PC-9 (cell line): ENCODE measurements around the gene PLA2G12B. TPM values are rescaled to one million over a fixed set of nuclear protein-coding genes. Genes with fewer than 3 reads are reported as not detected.

ENCODE experiments used
- BruUV-seq: library from RNA; stranded (reverse); fragments of 400-500 nt; replicated peaks from 2 replicates; lab custom pipeline; 2021; lab: Mats Ljungman, UMichigan
- CTCF ChIA-PET: fragments of 300-600 bp; sonication (Branson Sonifier 250); formaldehyde crosslinking; loops from one replicate; lab custom pipeline; 2022; ENCODE audit warnings: antibody characterized with exemption; lab: Charles Lee
- POLR2A ChIA-PET: fragments of 300-600 bp; sonication (Branson Sonifier 250); formaldehyde crosslinking; loops from one replicate; lab custom pipeline; 2022; ENCODE audit warnings: antibody characterized with exemption; ENCODE audit not compliant: unreplicated experiment; lab: Charles Lee
- DNase-seq, 2 experiments: peaks; one replicate each; pipeline versions ENCODE4 v3.0.0 to v3.0.0-alpha.2; 2015 to 2022; ENCODE audit warnings: mixed read lengths in 1 of 2
- H2AFZ ChIP-seq: fragments of 200-600 bp; sonication (generic); 2 replicates; pipeline ENCODE4 v1.8.1; 2017; ENCODE audit warnings: antibody characterized with exemption
- H3F3A ChIP-seq: fragments of 200-600 bp; sonication (generic); 2 replicates; pipeline ENCODE4 v1.8.1; 2017; ENCODE audit warnings: antibody characterized with exemption, mild to moderate bottlenecking, low read depth; ENCODE audit not compliant: insufficient read depth
- H3K27ac ChIP-seq: fragments of 200-600 bp; sonication (generic); 2 replicates; pipeline ENCODE4 v1.6.1; 2016; ENCODE audit warnings: mixed run types
- H3K27me3 ChIP-seq: fragments of 200-600 bp; sonication (generic); 2 replicates; pipeline ENCODE4 v1.6.1; 2016; ENCODE audit warnings: low read depth, mixed run types; ENCODE audit not compliant: insufficient read depth
- H3K36me3 ChIP-seq: fragments of 200-600 bp; sonication (generic); 2 replicates; pipeline ENCODE4 v1.6.1; 2016; ENCODE audit warnings: low read depth, mixed run types
- H3K4me1 ChIP-seq: fragments of 200-600 bp; sonication (generic); replicated peaks from 2 replicates; pipeline ENCODE4 v1.6.1; 2016; ENCODE audit warnings: mixed run types; ENCODE audit not compliant: insufficient read depth
- H3K4me2 ChIP-seq: fragments of 200-600 bp; sonication (generic); 2 replicates; pipeline ENCODE4 v1.6.1; 2017; ENCODE audit warnings: mixed run types
- H3K4me3 ChIP-seq: fragments of 200-600 bp; sonication (generic); 2 replicates; pipeline ENCODE4 v1.6.1; 2016; ENCODE audit warnings: mixed run types
- H3K79me2 ChIP-seq: fragments of 200-600 bp; sonication (generic); 2 replicates; pipeline ENCODE4 v1.6.1; 2017; ENCODE audit warnings: low read depth, mixed run types
- H3K9me2 ChIP-seq: fragments of 200-600 bp; sonication (generic); 2 replicates; pipeline ENCODE4 v1.8.1; 2017; ENCODE audit warnings: mild to moderate bottlenecking; ENCODE audit not compliant: insufficient read depth
- H3K9me3 ChIP-seq: fragments of 200-600 bp; sonication (generic); 2 replicates; pipeline ENCODE4 v1.8.1; 2016; ENCODE audit warnings: low read depth; ENCODE audit not compliant: insufficient read depth
- H4K20me1 ChIP-seq: fragments of 200-600 bp; sonication (generic); 2 replicates; pipeline ENCODE4 v1.8.1; 2017; ENCODE audit not compliant: insufficient read depth
- CTCF ChIP-seq: fragments of 200-600 bp; sonication (generic); conservative IDR thresholded peaks from 2 replicates; pipeline ENCODE4 v1.6.1; 2017; ENCODE audit warnings: mixed run types, antibody characterized with exemption, mild to moderate bottlenecking, moderate library complexity
- EZH2 ChIP-seq: fragments of 200-600 bp; sonication (generic); IDR thresholded peaks from 2 replicates; pipeline ENCODE4 v1.8.0; 2017; ENCODE audit warnings: antibody characterized with exemption, low read depth
- intact Hi-C: fragments of 100-400 bp; cut with micrococcal nuclease; formaldehyde crosslinking; loops from one replicate; pipeline ENCODE4 v1.10.0; 2022; ENCODE audit not compliant: unreplicated experiment
- total RNA-seq: library from RNA; stranded (reverse); gene quantifications from 2 replicates; pipeline ENCODE4 v1.2.3, GENCODE V29; 2021

Gene PLA2G12B
- total RNA-seq, 1 experiment from 2014 or later: not detected

- DNase-seq: no peak
- Histone ChIP-seq H3F3A (no peaks in the 10 kb centered on the region), H3K9me3 (no peaks in the 10 kb centered on the region), H3K27me3 (no peaks in the 10 kb centered on the region), H3K36me3 (no peaks in the 10 kb centered on the region), H3K4me1 (no peaks in the 10 kb centered on the region), H3K4me3 (no peak overlapping the region), H3K79me2 (no peaks in the 10 kb centered on the region), H2AFZ (no peak overlapping the region), H4K20me1 (no peaks in the 10 kb centered on the region), H3K4me2 (no peak overlapping the region), H3K27ac (no peak overlapping the region), H3K9me2 (no peaks in the 10 kb centered on the region)
- BruUV-seq: no TSS peak
- intact Hi-C loops: no loop called here
- POLR2A ChIA-PET: interaction anchor here (0.6 kb wide), 1 partner anchor 548 kb away, joined by 3 read pairs; no protein-coding TSS in a partner anchor
- TF ChIP-seq EZH2 (no peak), CTCF (no peak)
- CTCF ChIA-PET: no interaction called here
These were observed 7.6 kb downstream of the PLA2G12B start for GRCh38 chr10:72946963-72947362.

GRCh38 chr10:72943498-72944234 lies 10.9 kb downstream of the PLA2G12B start:
- Histone ChIP-seq H2AFZ (no peak overlapping the region), H4K20me1 (no peaks in the 10 kb centered on the region), H3K79me2 (no peaks in the 10 kb centered on the region), H3K9me3 (no peaks in the 10 kb centered on the region), H3K4me3 (no peak overlapping the region), H3K27me3 (no peaks in the 10 kb centered on the region), H3K36me3 (no peaks in the 10 kb centered on the region), H3F3A (no peaks in the 10 kb centered on the region), H3K4me2 (no peak overlapping the region), H3K4me1 (no peaks in the 10 kb centered on the region), H3K9me2 (no peaks in the 10 kb centered on the region), H3K27ac (no peak overlapping the region)
- intact Hi-C loops: no loop called here
- ChIA-PET CTCF (no interaction called here), POLR2A (no interaction called here)
- TF ChIP-seq EZH2: no peak
- TF ChIP-seq CTCF: no peak
- no peak for DNase-seq
- no TSS peak for BruUV-seq

- Histone ChIP-seq H3K4me1 (no peaks in the 10 kb centered on the region), H3K79me2 (no peaks in the 10 kb centered on the region), H3K9me3 (no peaks in the 10 kb centered on the region), H3K4me3 (no peak overlapping the region), H3K27me3 (no peaks in the 10 kb centered on the region), H4K20me1 (no peaks in the 10 kb centered on the region), H3K27ac (no peak overlapping the region), H2AFZ (no peak overlapping the region), H3K4me2 (no peak overlapping the region), H3K36me3 (no peaks in the 10 kb centered on the region), H3F3A (no peaks in the 10 kb centered on the region), H3K9me2 (no peaks in the 10 kb centered on the region)
- DNase-seq: no peak
- ChIA-PET POLR2A (no interaction called here), CTCF (no interaction called here)
- no TSS peak for BruUV-seq
- intact Hi-C loops: no loop called here
- no peak for TF ChIP-seq EZH2
- TF ChIP-seq CTCF: no peak
These were observed 19.2 kb downstream of the PLA2G12B start for GRCh38 chr10:72935361-72935760.
